22Rv1 (cell line): Measurements from ENCODE around the gene CLEC4G.

Source experiments
- CTCF ChIP-seq: fragments of 450-650 bp; IDR thresholded peaks from 2 replicates; pipeline ENCODE4 v1.5.1; 2017; ENCODE audit warnings: mild to moderate bottlenecking
- ZFX ChIP-seq: fragments of 450-650 bp; IDR thresholded peaks from 2 replicates; pipeline ENCODE4 v1.6.1; 2017; ENCODE audit warnings: antibody characterized with exemption, borderline replicate concordance

DNA sequence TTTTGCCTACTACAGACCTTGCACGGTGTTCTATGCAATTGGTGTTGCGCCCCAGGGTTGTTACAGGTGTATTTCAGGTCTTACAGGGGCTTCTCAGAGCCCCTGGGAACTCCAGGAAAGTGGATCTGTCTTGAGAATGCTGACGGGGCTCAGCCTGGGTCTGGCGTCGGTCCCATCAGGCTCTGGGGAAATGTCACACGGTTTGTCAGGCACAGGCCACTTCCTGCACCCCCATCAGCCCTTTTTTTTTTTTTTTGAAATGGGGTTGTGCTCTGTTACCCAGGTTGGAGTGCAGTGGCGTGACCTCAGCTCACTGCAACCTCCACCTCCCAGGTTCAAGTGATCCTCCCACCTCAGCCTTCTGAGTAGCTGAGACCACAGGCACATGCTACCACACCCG lies 13.2 kb downstream of the CLEC4G start:
- no peak for TF ChIP-seq CTCF
- no peak for TF ChIP-seq ZFX
